NB4 (cell line): Measurements from ENCODE around the gene DENND1A.

ENCODE experiments used
- MYC ChIP-seq: IDR thresholded peaks from 2 replicates; pipeline ENCODE4 v1.6.1; 2011; ENCODE audit warnings: low read depth, low read length
- POLR2A ChIP-seq: IDR thresholded peaks from 2 replicates; pipeline ENCODE4 v1.6.1; 2011; ENCODE audit warnings: mild to moderate bottlenecking; ENCODE audit not compliant: insufficient read length; ENCODE audit errors: extremely low read depth
- TF ChIP-seq, protein P1 (sequence below): IDR thresholded peaks from one replicate; pipeline ENCODE4 v1.5.1; 2012; ENCODE audit warnings: low read depth, low read length
- TF ChIP-seq, protein P2 (sequence below): IDR thresholded peaks from 2 replicates; pipeline ENCODE4 v1.6.1; 2011; ENCODE audit warnings: low read depth, low read length

DNA sequence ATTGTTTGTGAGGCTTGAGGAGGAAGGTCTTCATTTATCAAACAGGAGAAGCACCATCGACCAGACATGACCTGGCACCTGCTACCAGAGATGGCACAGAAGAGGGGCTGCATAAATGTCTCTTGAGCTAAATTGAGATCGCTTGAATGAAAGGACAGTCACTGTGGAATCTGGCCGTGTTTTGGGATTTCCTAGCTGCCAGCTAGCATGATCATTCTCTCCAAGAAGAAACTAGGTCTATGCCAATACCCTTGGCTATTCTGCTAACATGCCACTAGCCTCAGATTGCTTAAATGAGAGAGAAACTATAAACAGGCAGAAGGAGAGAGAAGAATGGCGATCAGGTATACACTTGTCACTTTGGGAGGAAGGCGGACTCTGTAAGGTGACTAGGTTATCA is 324.6 kb downstream of the DENND1A start:
- TF ChIP-seq POLR2A (no peak), MYC (no peak)
- TF ChIP-seq, protein P1, sequence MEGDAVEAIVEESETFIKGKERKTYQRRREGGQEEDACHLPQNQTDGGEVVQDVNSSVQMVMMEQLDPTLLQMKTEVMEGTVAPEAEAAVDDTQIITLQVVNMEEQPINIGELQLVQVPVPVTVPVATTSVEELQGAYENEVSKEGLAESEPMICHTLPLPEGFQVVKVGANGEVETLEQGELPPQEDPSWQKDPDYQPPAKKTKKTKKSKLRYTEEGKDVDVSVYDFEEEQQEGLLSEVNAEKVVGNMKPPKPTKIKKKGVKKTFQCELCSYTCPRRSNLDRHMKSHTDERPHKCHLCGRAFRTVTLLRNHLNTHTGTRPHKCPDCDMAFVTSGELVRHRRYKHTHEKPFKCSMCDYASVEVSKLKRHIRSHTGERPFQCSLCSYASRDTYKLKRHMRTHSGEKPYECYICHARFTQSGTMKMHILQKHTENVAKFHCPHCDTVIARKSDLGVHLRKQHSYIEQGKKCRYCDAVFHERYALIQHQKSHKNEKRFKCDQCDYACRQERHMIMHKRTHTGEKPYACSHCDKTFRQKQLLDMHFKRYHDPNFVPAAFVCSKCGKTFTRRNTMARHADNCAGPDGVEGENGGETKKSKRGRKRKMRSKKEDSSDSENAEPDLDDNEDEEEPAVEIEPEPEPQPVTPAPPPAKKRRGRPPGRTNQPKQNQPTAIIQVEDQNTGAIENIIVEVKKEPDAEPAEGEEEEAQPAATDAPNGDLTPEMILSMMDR, result no peak
- TF ChIP-seq, protein P2, sequence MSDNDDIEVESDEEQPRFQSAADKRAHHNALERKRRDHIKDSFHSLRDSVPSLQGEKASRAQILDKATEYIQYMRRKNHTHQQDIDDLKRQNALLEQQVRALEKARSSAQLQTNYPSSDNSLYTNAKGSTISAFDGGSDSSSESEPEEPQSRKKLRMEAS, result no peak
